ENCODE data around the gene PLXDC1.
A peak's percentile ranks its signal among the peaks of the same experiment; 100 is the strongest.

Gene PLXDC1

DNA sequence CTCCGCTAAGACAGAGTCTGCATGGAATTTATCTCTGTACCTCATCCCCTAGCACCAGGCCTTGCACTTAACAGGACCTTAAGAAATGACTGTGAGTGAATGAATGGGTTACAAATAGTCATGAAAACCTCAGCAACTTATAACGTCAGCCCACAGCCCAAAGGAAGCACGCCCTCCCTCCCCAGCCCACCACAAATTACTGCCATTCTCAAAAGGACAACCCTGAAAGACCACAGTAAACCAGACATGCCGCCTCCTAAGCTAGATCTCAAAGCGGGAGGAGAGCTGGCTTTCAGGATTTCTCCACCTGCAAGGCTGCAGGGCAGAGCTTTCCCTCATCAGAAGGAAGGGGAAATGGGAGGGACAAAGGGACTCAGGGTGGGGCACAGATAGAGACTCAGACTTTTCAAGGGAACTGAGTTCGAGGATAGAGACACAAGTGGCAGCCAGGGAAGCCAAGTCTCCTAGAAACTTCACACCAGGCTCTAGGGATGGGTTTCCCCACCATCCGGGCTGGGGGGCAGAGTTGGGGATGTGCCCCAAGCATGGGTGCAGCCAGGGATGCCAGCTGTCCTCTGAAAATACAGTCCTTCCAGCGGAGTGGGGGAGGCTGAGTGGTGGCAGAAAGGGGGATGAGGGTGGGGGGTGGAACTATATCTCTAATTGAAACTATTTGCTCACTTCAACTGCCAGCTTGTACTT is 56.7 kb downstream of the PLXDC1 start:
- no peak overlapping the region for H3K9ac ChIP-seq (ENCODE audit: low read length)
- no peaks in the 10 kb centered on the region for H3K79me2 ChIP-seq (ENCODE audit: low read length)
- TF ChIP-seq, protein P1, sequence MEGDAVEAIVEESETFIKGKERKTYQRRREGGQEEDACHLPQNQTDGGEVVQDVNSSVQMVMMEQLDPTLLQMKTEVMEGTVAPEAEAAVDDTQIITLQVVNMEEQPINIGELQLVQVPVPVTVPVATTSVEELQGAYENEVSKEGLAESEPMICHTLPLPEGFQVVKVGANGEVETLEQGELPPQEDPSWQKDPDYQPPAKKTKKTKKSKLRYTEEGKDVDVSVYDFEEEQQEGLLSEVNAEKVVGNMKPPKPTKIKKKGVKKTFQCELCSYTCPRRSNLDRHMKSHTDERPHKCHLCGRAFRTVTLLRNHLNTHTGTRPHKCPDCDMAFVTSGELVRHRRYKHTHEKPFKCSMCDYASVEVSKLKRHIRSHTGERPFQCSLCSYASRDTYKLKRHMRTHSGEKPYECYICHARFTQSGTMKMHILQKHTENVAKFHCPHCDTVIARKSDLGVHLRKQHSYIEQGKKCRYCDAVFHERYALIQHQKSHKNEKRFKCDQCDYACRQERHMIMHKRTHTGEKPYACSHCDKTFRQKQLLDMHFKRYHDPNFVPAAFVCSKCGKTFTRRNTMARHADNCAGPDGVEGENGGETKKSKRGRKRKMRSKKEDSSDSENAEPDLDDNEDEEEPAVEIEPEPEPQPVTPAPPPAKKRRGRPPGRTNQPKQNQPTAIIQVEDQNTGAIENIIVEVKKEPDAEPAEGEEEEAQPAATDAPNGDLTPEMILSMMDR (IDR thresholded peaks at IDR 0.05; ENCODE audit: low read depth, low read length), result no peak
- no peaks in the 10 kb centered on the region for H4K20me1 ChIP-seq (ENCODE audit: insufficient read depth, low read length)
- no peak overlapping the region for H3K27ac ChIP-seq (ENCODE audit: low read length)
- no peak overlapping the region for H3K4me2 ChIP-seq (ENCODE audit: low read length)
- H3K9me3 ChIP-seq (ENCODE audit: insufficient read depth, low read length), result no peaks in the 10 kb centered on the region
- H3K27me3 ChIP-seq (ENCODE audit: low read depth, low read length), result peaks cover 30% of the 10 kb centered on the region
- no peaks in the 10 kb centered on the region for H3K36me3 ChIP-seq (replicated peaks; ENCODE audit: low read depth, low read length)
- peaks cover 17% of the 10 kb centered on the region for H3K4me1 ChIP-seq (ENCODE audit: low read length)
- H2AFZ ChIP-seq (ENCODE audit: low read depth, low read length), result no peak overlapping the region
- no peak overlapping the region for H3K4me3 ChIP-seq (ENCODE audit: low read length)

DNA sequence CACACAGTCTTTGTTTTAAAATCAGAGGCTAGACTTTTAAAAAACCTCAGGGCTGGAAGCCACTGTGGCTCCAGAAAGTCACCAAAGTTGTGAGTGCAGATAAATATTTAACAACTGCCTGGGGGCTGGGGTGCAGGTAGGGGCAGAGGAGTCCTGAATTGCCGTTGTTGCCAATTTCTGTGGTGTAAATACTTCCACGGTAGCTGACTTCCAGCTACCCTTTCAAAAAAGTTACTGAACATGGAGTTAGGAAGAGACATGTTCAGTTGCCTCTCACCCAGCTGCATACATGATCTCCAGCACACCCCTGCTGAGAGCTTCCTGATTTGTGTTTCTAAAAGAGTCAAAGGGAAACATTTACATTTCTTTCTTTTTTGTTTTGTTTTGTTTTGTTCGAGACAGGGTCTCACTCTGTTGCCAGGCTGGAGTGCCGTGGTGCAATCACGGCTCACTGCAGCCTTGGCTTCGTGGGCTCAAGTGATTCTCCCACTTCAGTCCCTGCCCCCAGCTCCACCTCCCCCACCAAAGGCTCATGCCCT is 58.7 kb downstream of the PLXDC1 start:
- Histone ChIP-seq H3K27me3 (ENCODE audit: low read depth, low read length) (peaks cover 15% of the 10 kb centered on the region), H3K4me1 (ENCODE audit: low read length) (peaks cover 17% of the 10 kb centered on the region), H3K4me3 (ENCODE audit: low read length) (peak overlapping the region; percentile 64), H3K9ac (ENCODE audit: low read length) (peak overlapping the region; percentile 29), H4K20me1 (ENCODE audit: insufficient read depth, low read length) (no peaks in the 10 kb centered on the region), H3K9me3 (ENCODE audit: insufficient read depth, low read length) (no peaks in the 10 kb centered on the region), H3K36me3 (replicated peaks; ENCODE audit: low read depth, low read length) (no peaks in the 10 kb centered on the region), H3K79me2 (ENCODE audit: low read length) (no peaks in the 10 kb centered on the region), H3K4me2 (ENCODE audit: low read length) (peak overlapping the region; percentile 83), H3K27ac (ENCODE audit: low read length) (no peak overlapping the region), H2AFZ (ENCODE audit: low read depth, low read length) (peak overlapping the region; percentile 43)
- TF ChIP-seq EZH2phosphoT487 (IDR thresholded peaks at IDR 0.05; ENCODE audit: low read depth), result no peak
- TF ChIP-seq, protein P1 (IDR thresholded peaks at IDR 0.05; ENCODE audit: low read depth, low read length), result no peak

DNA sequence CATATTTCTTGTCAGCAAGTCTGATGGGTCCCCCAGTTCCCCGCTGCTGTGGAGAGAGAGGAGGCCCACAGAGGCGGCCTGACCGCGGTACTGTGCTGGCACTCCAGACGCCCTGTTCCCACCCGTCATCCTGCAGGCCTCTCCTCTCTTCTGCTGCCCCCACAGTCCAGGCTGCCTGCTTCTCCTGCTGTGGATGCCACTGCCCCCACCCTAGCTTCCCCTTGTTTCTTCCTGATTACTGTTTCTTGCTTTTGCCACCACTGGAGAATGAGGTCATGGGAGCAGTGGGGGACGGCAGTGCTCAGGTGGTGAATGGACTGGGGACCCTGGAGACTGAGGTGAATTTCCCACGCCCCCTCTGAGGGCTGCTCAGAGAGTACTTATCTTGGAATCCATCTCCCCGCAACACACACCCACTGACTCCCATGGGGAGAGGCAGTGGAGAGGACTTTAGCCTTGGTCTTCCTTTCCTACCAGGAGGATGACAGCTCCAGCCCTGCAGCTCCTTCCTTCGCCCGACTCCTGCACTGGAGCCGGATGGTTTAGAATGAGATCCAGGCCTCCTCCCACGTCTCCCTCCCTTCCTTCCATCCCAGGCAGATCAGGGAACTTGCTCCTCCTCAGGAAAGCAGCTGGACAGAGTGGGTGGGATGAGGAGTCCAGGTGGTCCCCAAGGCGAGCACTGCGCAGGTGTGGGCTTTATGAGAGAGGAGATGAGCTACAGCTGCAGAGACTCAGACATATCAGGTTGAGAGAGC is 60.4 kb downstream of the PLXDC1 start:
- no peak overlapping the region for H3K27ac ChIP-seq (ENCODE audit: low read length)

DNA sequence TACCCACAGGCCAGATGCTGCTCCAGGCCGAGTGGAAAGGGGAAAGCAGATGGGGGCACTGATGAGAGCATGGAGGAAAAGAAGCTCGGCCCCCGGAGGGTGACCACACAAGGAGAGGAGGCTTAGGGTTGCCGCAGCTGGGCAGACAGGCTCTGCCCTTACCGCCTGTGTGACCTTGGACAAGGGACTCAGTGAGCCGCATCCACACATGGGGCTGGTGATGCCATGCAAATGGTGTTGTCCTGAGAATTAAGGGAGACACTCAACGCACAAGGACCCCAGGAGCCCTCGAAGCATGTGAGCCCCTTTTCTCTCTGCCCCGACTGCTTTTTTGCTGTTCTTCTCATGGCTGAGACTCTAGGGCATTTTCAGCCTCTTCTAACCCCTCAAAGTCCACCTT is 61.0 kb downstream of the PLXDC1 start:
- Histone ChIP-seq H3K4me1 (ENCODE audit: low read length) (peaks cover 13% of the 10 kb centered on the region), H3K27ac (ENCODE audit: low read length) (no peak overlapping the region)

More for the DNA sequence above, 60.4 kb downstream of the PLXDC1 start:
- no peak overlapping the region for H3K4me3 ChIP-seq (ENCODE audit: low read length)
- H3K9ac ChIP-seq (ENCODE audit: low read length), result no peak overlapping the region
- no peaks in the 10 kb centered on the region for H3K9me3 ChIP-seq (ENCODE audit: insufficient read depth, low read length)
- peaks cover 16% of the 10 kb centered on the region for H3K4me1 ChIP-seq (ENCODE audit: low read length)
- no peak for TF ChIP-seq EZH2phosphoT487 (IDR thresholded peaks at IDR 0.05; ENCODE audit: low read depth)
- TF ChIP-seq, protein P1 (IDR thresholded peaks at IDR 0.05; ENCODE audit: low read depth, low read length), result no peak
- H3K36me3 ChIP-seq (replicated peaks; ENCODE audit: low read depth, low read length), result no peaks in the 10 kb centered on the region
- no peak overlapping the region for H2AFZ ChIP-seq (ENCODE audit: low read depth, low read length)
- H3K4me2 ChIP-seq (ENCODE audit: low read length), result no peak overlapping the region
- peaks cover 15% of the 10 kb centered on the region for H3K27me3 ChIP-seq (ENCODE audit: low read depth, low read length)
- H4K20me1 ChIP-seq (ENCODE audit: insufficient read depth, low read length), result no peaks in the 10 kb centered on the region
- no peaks in the 10 kb centered on the region for H3K79me2 ChIP-seq (ENCODE audit: low read length)

More for the DNA sequence above, 61.0 kb downstream of the PLXDC1 start:
- H4K20me1 ChIP-seq (ENCODE audit: insufficient read depth, low read length), result no peaks in the 10 kb centered on the region
- H3K4me2 ChIP-seq (ENCODE audit: low read length), result no peak overlapping the region
- H3K9me3 ChIP-seq (ENCODE audit: insufficient read depth, low read length), result no peaks in the 10 kb centered on the region
- no peak overlapping the region for H2AFZ ChIP-seq (ENCODE audit: low read depth, low read length)
- TF ChIP-seq, protein P1 (IDR thresholded peaks at IDR 0.05; ENCODE audit: low read depth, low read length), result no peak
- no peak for TF ChIP-seq EZH2phosphoT487 (IDR thresholded peaks at IDR 0.05; ENCODE audit: low read depth)
- H3K79me2 ChIP-seq (ENCODE audit: low read length), result no peaks in the 10 kb centered on the region
- peaks cover 15% of the 10 kb centered on the region for H3K27me3 ChIP-seq (ENCODE audit: low read depth, low read length)
- no peak overlapping the region for H3K4me3 ChIP-seq (ENCODE audit: low read length)
- no peak overlapping the region for H3K9ac ChIP-seq (ENCODE audit: low read length)
- H3K36me3 ChIP-seq (replicated peaks; ENCODE audit: low read depth, low read length), result no peaks in the 10 kb centered on the region
